ENCODE data around the gene NNAT. TPM values are rescaled to one million over a fixed set of nuclear protein-coding genes. Genes with fewer than 3 reads are reported as not detected.

NNAT gene
- total and polyA plus RNA-seq, 2 experiments from 2014 or later, result 0.90 TPM; not detected in 1

GRCh38 chr20:37519508-37520418, 1.3 kb upstream of the NNAT start:
- WGBS, 2 experiments (ENCODE audit: low coverage in 1 of 2, low lambda C conversion rate in 2 of 2, missing lambda C conversion rate in 2 of 2), result 83 to 84% methylated on average over 39 of the region's 39 CpGs
- Histone ChIP-seq H3K9me2 (ENCODE audit: insufficient read depth) (no peaks in the 10 kb centered on the region), H4K20me1 (ENCODE audit: insufficient read depth) (peaks cover 20% of the 10 kb centered on the region; the same call in 1 of the 2 replicates), H3F3A (ENCODE audit: insufficient read depth) (no peaks in the 10 kb centered on the region), H3K9ac (no peak overlapping the region), H3K4me3 (no peak overlapping the region), H3K79me2 (ENCODE audit: insufficient read depth) (peaks cover 98% of the 10 kb centered on the region), H2AFZ (no peak overlapping the region), H3K4me1 (ENCODE audit: insufficient read depth) (peaks cover 6% of the 10 kb centered on the region), H3K27ac (no peak overlapping the region), H3K4me2 (ENCODE audit: unreplicated experiment) (no peak overlapping the region), H3K36me3 (ENCODE audit: low read depth) (peaks cover 19% of the 10 kb centered on the region; the same call in 1 of the 2 replicates), H3K27me3 (replicated peaks; ENCODE audit: insufficient read depth) (no peaks in the 10 kb centered on the region), H3K9me3 (ENCODE audit: low read depth) (no peaks in the 10 kb centered on the region)
- TF ChIP-seq EZH2phosphoT487 (IDR thresholded peaks at IDR 0.05; ENCODE audit: insufficient read depth, low read depth), result no peak
- TF ChIP-seq EZH2 (IDR thresholded peaks at IDR 0.05; ENCODE audit: insufficient read depth, poor library complexity, severe bottlenecking), result no peak
- in situ Hi-C loops (cut with MboI), result loop anchor here (10.0 kb wide), 1 partner anchor 125 kb away; no protein-coding TSS in a partner anchor
- DNase-seq, result no peak

- Histone ChIP-seq H3K9me2 (ENCODE audit: insufficient read depth) (no peaks in the 10 kb centered on the region), H2AFZ (no peak overlapping the region), H3K4me1 (ENCODE audit: insufficient read depth) (peaks cover 13% of the 10 kb centered on the region), H3K9me3 (ENCODE audit: low read depth) (no peaks in the 10 kb centered on the region), H3K9ac (no peak overlapping the region), H3K27ac (no peak overlapping the region), H3K79me2 (ENCODE audit: insufficient read depth) (peaks cover 98% of the 10 kb centered on the region), H3K27me3 (replicated peaks; ENCODE audit: insufficient read depth) (no peaks in the 10 kb centered on the region), H4K20me1 (ENCODE audit: insufficient read depth) (peaks cover 24% of the 10 kb centered on the region; the same call in 1 of the 2 replicates), H3F3A (ENCODE audit: insufficient read depth) (no peaks in the 10 kb centered on the region), H3K4me3 (no peak overlapping the region), H3K4me2 (ENCODE audit: unreplicated experiment) (no peak overlapping the region), H3K36me3 (ENCODE audit: low read depth) (peaks cover 17% of the 10 kb centered on the region; the same call in 1 of the 2 replicates)
- in situ Hi-C loops (cut with MboI), result no loop called here
- no peak for DNase-seq
- no peak for TF ChIP-seq EZH2phosphoT487 (IDR thresholded peaks at IDR 0.05; ENCODE audit: insufficient read depth, low read depth)
- TF ChIP-seq EZH2 (IDR thresholded peaks at IDR 0.05; ENCODE audit: insufficient read depth, poor library complexity, severe bottlenecking), result no peak
- WGBS, 2 experiments (ENCODE audit: low coverage in 1 of 2, low lambda C conversion rate in 2 of 2, missing lambda C conversion rate in 2 of 2), result 91 to 93% methylated on average over 24 of the region's 24 CpGs
These were observed 563 bp upstream of the NNAT start for GRCh38 chr20:37520419-37520955.

- peaks cover 18% of the 10 kb centered on the region for H3K4me1 ChIP-seq (ENCODE audit: insufficient read depth)
- H2AFZ ChIP-seq, result no peak overlapping the region
- TF ChIP-seq EZH2phosphoT487 (IDR thresholded peaks at IDR 0.05; ENCODE audit: insufficient read depth, low read depth), result no peak
- no peak for TF ChIP-seq EZH2 (IDR thresholded peaks at IDR 0.05; ENCODE audit: insufficient read depth, poor library complexity, severe bottlenecking)
- peaks cover 4% of the 10 kb centered on the region; the same call in 1 of the 2 replicates for H3K36me3 ChIP-seq (ENCODE audit: low read depth)
- no peak overlapping the region for H3K9ac ChIP-seq
- no peak overlapping the region for H3K27ac ChIP-seq
- in situ Hi-C loops (cut with MboI), result no loop called here
- WGBS, 2 experiments (ENCODE audit: low coverage in 1 of 2, low lambda C conversion rate in 2 of 2, missing lambda C conversion rate in 2 of 2), result 87% methylated on average over 27 to 36 of the region's 36 CpGs
- H3K79me2 ChIP-seq (ENCODE audit: insufficient read depth), result peaks cover 98% of the 10 kb centered on the region
- peaks cover 11% of the 10 kb centered on the region; the same call in 1 of the 2 replicates for H3F3A ChIP-seq (ENCODE audit: insufficient read depth)
- no peak for DNase-seq
- H4K20me1 ChIP-seq (ENCODE audit: insufficient read depth), result peaks cover 21% of the 10 kb centered on the region; the same call in 1 of the 2 replicates
- no peak overlapping the region for H3K4me2 ChIP-seq (ENCODE audit: unreplicated experiment)
- no peaks in the 10 kb centered on the region for H3K9me2 ChIP-seq (ENCODE audit: insufficient read depth)
- H3K27me3 ChIP-seq (replicated peaks; ENCODE audit: insufficient read depth), result no peaks in the 10 kb centered on the region
- no peak overlapping the region for H3K4me3 ChIP-seq
- no peaks in the 10 kb centered on the region for H3K9me3 ChIP-seq (ENCODE audit: low read depth)
These were observed 1.4 kb downstream of the NNAT start for GRCh38 chr20:37522260-37523011.

GRCh38 chr20:37523012-37523391, 2.0 kb downstream of the NNAT start:
- H3K4me1 ChIP-seq (ENCODE audit: insufficient read depth), result peaks cover 18% of the 10 kb centered on the region
- no peaks in the 10 kb centered on the region for H3K27me3 ChIP-seq (replicated peaks; ENCODE audit: insufficient read depth)
- peaks cover 11% of the 10 kb centered on the region; the same call in 1 of the 2 replicates for H3F3A ChIP-seq (ENCODE audit: insufficient read depth)
- in situ Hi-C loops (cut with MboI), result no loop called here
- H3K27ac ChIP-seq, result no peak overlapping the region
- DNase-seq, result no peak
- 88 to 93% methylated on average over 13 of the region's 13 CpGs for WGBS, 2 experiments (ENCODE audit: low coverage in 1 of 2, low lambda C conversion rate in 2 of 2, missing lambda C conversion rate in 2 of 2)
- H3K9me3 ChIP-seq (ENCODE audit: low read depth), result no peaks in the 10 kb centered on the region
- H4K20me1 ChIP-seq (ENCODE audit: insufficient read depth), result peaks cover 21% of the 10 kb centered on the region; the same call in 1 of the 2 replicates
- no peak overlapping the region for H2AFZ ChIP-seq
- no peak overlapping the region for H3K4me2 ChIP-seq (ENCODE audit: unreplicated experiment)
- H3K9me2 ChIP-seq (ENCODE audit: insufficient read depth), result no peaks in the 10 kb centered on the region
- no peak overlapping the region for H3K4me3 ChIP-seq
- no peak for TF ChIP-seq EZH2phosphoT487 (IDR thresholded peaks at IDR 0.05; ENCODE audit: insufficient read depth, low read depth)
- TF ChIP-seq EZH2 (IDR thresholded peaks at IDR 0.05; ENCODE audit: insufficient read depth, poor library complexity, severe bottlenecking), result no peak
- H3K36me3 ChIP-seq (ENCODE audit: low read depth), result no peaks in the 10 kb centered on the region
- no peak overlapping the region for H3K9ac ChIP-seq
- H3K79me2 ChIP-seq (ENCODE audit: insufficient read depth), result peaks cover 96% of the 10 kb centered on the region

All from GM23248 (cell line).